Measurements from ENCODE around the gene NKTR.

The NKTR gene

DNA sequence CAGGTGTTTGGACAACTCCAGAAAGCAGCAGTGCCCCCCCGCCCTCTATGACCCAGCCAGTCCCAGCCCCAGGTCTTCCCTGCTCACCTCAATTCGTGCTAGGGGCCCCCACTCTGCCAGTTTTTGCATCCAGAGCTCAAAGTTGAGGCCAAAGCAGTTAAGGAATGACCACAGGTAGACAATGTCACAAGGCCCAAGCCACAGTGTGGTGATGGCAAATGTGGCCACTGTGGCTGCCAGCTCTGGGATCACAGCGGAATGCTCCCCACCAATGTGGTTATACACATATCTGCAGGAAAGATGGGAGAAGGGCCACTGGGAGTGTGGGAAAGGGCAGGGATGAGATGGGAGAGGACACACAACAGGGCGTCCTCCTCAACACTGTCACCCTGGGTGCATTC, 93.0 kb downstream of the NKTR start:
- H3K9me2 ChIP-seq (replicated peaks; ENCODE audit: insufficient read depth, low read length) = no peaks in the 10 kb centered on the region
- no peaks in the 10 kb centered on the region for H3K4me1 ChIP-seq (ENCODE audit: low read length)
- no peak overlapping the region for H3K4me3 ChIP-seq (ENCODE audit: low read length)
- H3K4me2 ChIP-seq (ENCODE audit: low read depth, low read length) = no peak overlapping the region
- H3K27me3 ChIP-seq (replicated peaks; ENCODE audit: insufficient read depth, low read length) = peaks cover 8% of the 10 kb centered on the region
- no peaks in the 10 kb centered on the region for H3F3A ChIP-seq (ENCODE audit: insufficient read depth, low read length)
- no peak overlapping the region for H3K27ac ChIP-seq (ENCODE audit: low read length)
- H2AFZ ChIP-seq (ENCODE audit: low read length) = no peak overlapping the region
- H4K20me1 ChIP-seq (ENCODE audit: insufficient read depth, low read length) = no peaks in the 10 kb centered on the region
- TF ChIP-seq, protein P1, sequence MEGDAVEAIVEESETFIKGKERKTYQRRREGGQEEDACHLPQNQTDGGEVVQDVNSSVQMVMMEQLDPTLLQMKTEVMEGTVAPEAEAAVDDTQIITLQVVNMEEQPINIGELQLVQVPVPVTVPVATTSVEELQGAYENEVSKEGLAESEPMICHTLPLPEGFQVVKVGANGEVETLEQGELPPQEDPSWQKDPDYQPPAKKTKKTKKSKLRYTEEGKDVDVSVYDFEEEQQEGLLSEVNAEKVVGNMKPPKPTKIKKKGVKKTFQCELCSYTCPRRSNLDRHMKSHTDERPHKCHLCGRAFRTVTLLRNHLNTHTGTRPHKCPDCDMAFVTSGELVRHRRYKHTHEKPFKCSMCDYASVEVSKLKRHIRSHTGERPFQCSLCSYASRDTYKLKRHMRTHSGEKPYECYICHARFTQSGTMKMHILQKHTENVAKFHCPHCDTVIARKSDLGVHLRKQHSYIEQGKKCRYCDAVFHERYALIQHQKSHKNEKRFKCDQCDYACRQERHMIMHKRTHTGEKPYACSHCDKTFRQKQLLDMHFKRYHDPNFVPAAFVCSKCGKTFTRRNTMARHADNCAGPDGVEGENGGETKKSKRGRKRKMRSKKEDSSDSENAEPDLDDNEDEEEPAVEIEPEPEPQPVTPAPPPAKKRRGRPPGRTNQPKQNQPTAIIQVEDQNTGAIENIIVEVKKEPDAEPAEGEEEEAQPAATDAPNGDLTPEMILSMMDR (IDR thresholded peaks at IDR 0.05; ENCODE audit: low read length) = no peak
- TF ChIP-seq EZH2 (optimal IDR thresholded peaks at IDR 0.05; ENCODE audit: low read depth, low read length) = no peak
- no peak for TF ChIP-seq EZH2phosphoT487 (IDR thresholded peaks at IDR 0.05; ENCODE audit: low read length)
- H3K79me2 ChIP-seq (ENCODE audit: low read length) = no peaks in the 10 kb centered on the region
- H3K9ac ChIP-seq (ENCODE audit: low read length) = no peak overlapping the region
- no peak for DNase-seq
- H3K9me3 ChIP-seq (replicated peaks; ENCODE audit: insufficient read depth, low read length) = no peaks in the 10 kb centered on the region
- no peaks in the 10 kb centered on the region for H3K36me3 ChIP-seq (replicated peaks; ENCODE audit: insufficient read depth, low read length)

DNA sequence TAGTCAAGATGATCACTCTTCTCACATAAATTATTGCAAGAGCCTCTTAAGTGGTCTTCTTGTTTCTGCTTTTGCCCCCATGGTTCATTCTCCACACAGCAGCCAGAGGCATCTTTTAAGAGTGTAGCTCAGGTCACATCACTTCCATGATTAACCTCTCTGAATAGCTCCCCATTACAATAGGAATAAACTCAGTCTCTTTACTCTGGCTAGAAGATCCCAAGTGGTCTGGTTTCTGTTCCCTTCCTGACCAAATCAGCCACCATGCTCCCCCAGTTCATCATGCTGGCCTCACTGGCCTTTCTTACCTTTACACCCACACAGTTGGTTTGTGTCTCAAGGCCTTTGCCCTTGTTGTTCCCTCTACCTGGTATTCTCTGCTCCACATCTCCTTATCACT, 93.9 kb downstream of the NKTR start:
- H3K27me3 ChIP-seq (replicated peaks; ENCODE audit: insufficient read depth, low read length) = 0 out of 2 replicates have a peak, but pooled peaks cover 3% of the 10 kb centered on the region
- DNase-seq = no peak
- no peaks in the 10 kb centered on the region for H3K9me2 ChIP-seq (replicated peaks; ENCODE audit: insufficient read depth, low read length)
- H3K4me1 ChIP-seq (ENCODE audit: low read length) = no peaks in the 10 kb centered on the region
- no peaks in the 10 kb centered on the region for H3F3A ChIP-seq (ENCODE audit: insufficient read depth, low read length)
- H3K36me3 ChIP-seq (replicated peaks; ENCODE audit: insufficient read depth, low read length) = no peaks in the 10 kb centered on the region
- H2AFZ ChIP-seq (ENCODE audit: low read length) = no peak overlapping the region
- H3K9me3 ChIP-seq (replicated peaks; ENCODE audit: insufficient read depth, low read length) = no peaks in the 10 kb centered on the region
- H3K4me3 ChIP-seq (ENCODE audit: low read length) = no peak overlapping the region
- H3K27ac ChIP-seq (ENCODE audit: low read length) = no peak overlapping the region
- no peak overlapping the region for H3K4me2 ChIP-seq (ENCODE audit: low read depth, low read length)
- H4K20me1 ChIP-seq (ENCODE audit: insufficient read depth, low read length) = no peaks in the 10 kb centered on the region
- H3K79me2 ChIP-seq (ENCODE audit: low read length) = no peaks in the 10 kb centered on the region
- TF ChIP-seq EZH2phosphoT487 (IDR thresholded peaks at IDR 0.05; ENCODE audit: low read length) = no peak
- TF ChIP-seq, protein P1 (IDR thresholded peaks at IDR 0.05; ENCODE audit: low read length) = no peak
- TF ChIP-seq EZH2 (optimal IDR thresholded peaks at IDR 0.05; ENCODE audit: low read depth, low read length) = no peak
- H3K9ac ChIP-seq (ENCODE audit: low read length) = no peak overlapping the region

DNA sequence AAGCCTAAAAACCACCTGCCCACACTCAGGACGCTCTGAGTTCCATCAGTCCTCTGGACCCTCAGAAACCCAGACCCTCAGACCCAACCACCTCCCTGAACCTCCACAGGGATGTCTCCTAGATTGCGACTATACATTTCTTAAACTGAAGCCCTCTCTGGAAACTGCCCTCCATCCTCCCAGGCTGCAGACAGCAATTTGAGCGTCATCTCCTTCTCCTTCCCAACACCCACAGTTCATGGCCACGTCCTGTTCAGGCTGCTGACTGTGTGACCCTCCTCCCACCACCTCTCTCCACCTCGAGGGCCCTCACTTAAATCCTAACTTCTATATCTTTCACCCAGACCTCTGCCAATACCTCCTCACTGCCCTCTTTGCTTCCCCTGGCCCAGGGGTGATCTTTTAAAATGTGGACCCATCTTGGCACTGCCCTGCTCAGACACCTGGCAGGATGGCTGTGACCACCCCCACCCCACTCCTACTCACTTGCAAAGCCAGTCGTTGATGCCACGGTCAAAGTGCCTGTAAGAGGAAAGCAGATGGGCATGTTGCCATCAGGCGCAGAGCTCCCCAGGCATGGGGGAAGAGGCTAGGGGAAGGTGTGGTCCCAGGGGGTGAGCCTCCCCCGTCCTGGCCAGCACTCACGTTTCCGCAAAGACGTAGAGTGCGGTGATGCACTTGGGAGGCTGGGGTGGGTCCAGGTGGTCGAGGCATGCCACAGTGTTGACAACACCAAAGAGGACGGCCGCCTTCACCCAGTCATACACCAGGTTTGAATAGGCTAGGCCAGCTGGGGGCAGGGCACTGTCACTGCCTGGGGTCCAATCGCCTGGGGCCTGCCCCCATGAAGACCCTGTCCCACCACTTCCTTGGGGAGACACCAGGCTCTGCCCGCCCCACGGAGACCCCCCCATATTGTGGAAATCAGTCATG, 96.1 kb downstream of the NKTR start:
- no peaks in the 10 kb centered on the region for H3K79me2 ChIP-seq (ENCODE audit: low read length)
- no peak overlapping the region for H3K27ac ChIP-seq (ENCODE audit: low read length)
- no peak overlapping the region for H3K4me3 ChIP-seq (ENCODE audit: low read length)
- H3F3A ChIP-seq (ENCODE audit: insufficient read depth, low read length) = no peaks in the 10 kb centered on the region
- no peak overlapping the region for H2AFZ ChIP-seq (ENCODE audit: low read length)
- H3K36me3 ChIP-seq (replicated peaks; ENCODE audit: insufficient read depth, low read length) = no peaks in the 10 kb centered on the region
- DNase-seq = no peak
- H3K9me2 ChIP-seq (replicated peaks; ENCODE audit: insufficient read depth, low read length) = no peaks in the 10 kb centered on the region
- H4K20me1 ChIP-seq (ENCODE audit: insufficient read depth, low read length) = no peaks in the 10 kb centered on the region
- TF ChIP-seq EZH2 (optimal IDR thresholded peaks at IDR 0.05; ENCODE audit: low read depth, low read length) (no peak), EZH2phosphoT487 (IDR thresholded peaks at IDR 0.05; ENCODE audit: low read length) (no peak)
- TF ChIP-seq, protein P1 (IDR thresholded peaks at IDR 0.05; ENCODE audit: low read length) = no peak
- H3K9ac ChIP-seq (ENCODE audit: low read length) = no peak overlapping the region
- no peaks in the 10 kb centered on the region for H3K9me3 ChIP-seq (replicated peaks; ENCODE audit: insufficient read depth, low read length)
- H3K4me2 ChIP-seq (ENCODE audit: low read depth, low read length) = no peak overlapping the region
- H3K27me3 ChIP-seq (replicated peaks; ENCODE audit: insufficient read depth, low read length) = 0 out of 2 replicates have a peak, but pooled peaks cover 3% of the 10 kb centered on the region
- H3K4me1 ChIP-seq (ENCODE audit: low read length) = no peaks in the 10 kb centered on the region
